ENCODE measurements around the gene ZBTB47. TPM values are rescaled to one million over a fixed set of nuclear protein-coding genes. Genes with fewer than 3 reads are reported as not detected.

ZBTB47 gene
- total RNA-seq, 2 donors from 2014 or later = 92.4 to 129 TPM

GRCh38 chr3:42705962-42706585 is 52.6 kb downstream of the ZBTB47 start:
- Histone ChIP-seq H3K27me3 (no peaks in the 10 kb centered on the region), H3K27ac (peak overlapping the region; percentile 92 to 98), H3K4me1 (peaks cover 0 to 37% of the 10 kb centered on the region in 2 donors), H3K36me3 (no peaks in the 10 kb centered on the region), H3K9me3 (no peaks in the 10 kb centered on the region), H3K4me3 (no peak overlapping the region)
- no peak for TF ChIP-seq CTCF (IDR thresholded peaks at IDR 0.05)
- no peak for DNase-seq (ENCODE audit: low spot score)

- H3K9me3 ChIP-seq = no peaks in the 10 kb centered on the region
- H3K4me1 ChIP-seq = peaks cover 0 to 37% of the 10 kb centered on the region in 2 donors
- H3K4me3 ChIP-seq = no peak overlapping the region
- DNase-seq (ENCODE audit: low spot score) = no peak
- TF ChIP-seq CTCF (IDR thresholded peaks at IDR 0.05) = no peak
- H3K27me3 ChIP-seq = no peaks in the 10 kb centered on the region
- peak overlapping the region; percentile 92 to 98 for H3K27ac ChIP-seq
- no peaks in the 10 kb centered on the region for H3K36me3 ChIP-seq
These were observed 53.5 kb downstream of the ZBTB47 start for GRCh38 chr3:42706721-42707619.

GRCh38 chr3:42707620-42708355 is 54.3 kb downstream of the ZBTB47 start:
- H3K4me1 ChIP-seq = peaks cover 0 to 35% of the 10 kb centered on the region in 2 donors
- no peaks in the 10 kb centered on the region for H3K36me3 ChIP-seq
- H3K27me3 ChIP-seq = no peaks in the 10 kb centered on the region
- H3K27ac ChIP-seq = no peak overlapping the region
- no peak for DNase-seq (ENCODE audit: low spot score)
- H3K9me3 ChIP-seq = no peaks in the 10 kb centered on the region
- H3K4me3 ChIP-seq = no peak overlapping the region
- no peak for TF ChIP-seq CTCF (IDR thresholded peaks at IDR 0.05)

GRCh38 chr3:42708611-42709151 is 55.2 kb downstream of the ZBTB47 start:
- Histone ChIP-seq H3K27ac (no peak overlapping the region), H3K27me3 (no peaks in the 10 kb centered on the region), H3K36me3 (no peaks in the 10 kb centered on the region), H3K9me3 (no peaks in the 10 kb centered on the region), H3K4me3 (no peak overlapping the region), H3K4me1 (peaks cover 0 to 26% of the 10 kb centered on the region in 2 donors)
- DNase-seq (ENCODE audit: low spot score) = no peak
- no peak for TF ChIP-seq CTCF (IDR thresholded peaks at IDR 0.05)

GRCh38 chr3:42709621-42710020 is 56.1 kb downstream of the ZBTB47 start:
- Histone ChIP-seq H3K4me3 (no peak overlapping the region), H3K4me1 (peaks cover 0 to 19% of the 10 kb centered on the region in 2 donors), H3K27ac (no peak overlapping the region), H3K36me3 (no peaks in the 10 kb centered on the region), H3K9me3 (no peaks in the 10 kb centered on the region), H3K27me3 (no peaks in the 10 kb centered on the region)
- DNase-seq (ENCODE audit: low spot score) = no peak
- TF ChIP-seq CTCF (IDR thresholded peaks at IDR 0.05) = no peak
